Measurements from ENCODE around the gene TBPL2. TPM values are rescaled to one million over a fixed set of nuclear protein-coding genes. Genes with fewer than 3 reads are reported as not detected.

TBPL2 gene
- total RNA-seq, 6 experiments from 2014 or later = not detected

GRCh38 chr14:55433880-55434804 is 6.3 kb downstream of the TBPL2 start:
- no peak for DNase-seq
- Mint-ChIP-seq H3K36me3 (ENCODE audit: low read depth) (no peaks in the 10 kb centered on the region), H3K4me3 (no peak overlapping the region), H3K27ac (no peak overlapping the region), H3K27me3 (ENCODE audit: insufficient read depth) (peaks cover 2% of the 10 kb centered on the region), H3K9me3 (no peaks in the 10 kb centered on the region), H3K4me1 (ENCODE audit: low read depth) (peaks cover 4% of the 10 kb centered on the region; the same call in 1 of the 2 replicates)
- TF ChIP-seq CTCF (IDR thresholded peaks at IDR 0.05) = no peak

- DNase-seq = no peak
- Mint-ChIP-seq H3K4me3 (no peak overlapping the region), H3K36me3 (ENCODE audit: low read depth) (no peaks in the 10 kb centered on the region), H3K9me3 (no peaks in the 10 kb centered on the region), H3K27ac (no peak overlapping the region), H3K27me3 (ENCODE audit: insufficient read depth) (peaks cover 2% of the 10 kb centered on the region), H3K4me1 (ENCODE audit: low read depth) (peaks cover 5% of the 10 kb centered on the region; the same call in 1 of the 2 replicates)
- TF ChIP-seq CTCF (IDR thresholded peaks at IDR 0.05) = no peak
Measured at GRCh38 chr14:55432628-55433027, 7.8 kb downstream of the TBPL2 start.

GRCh38 chr14:55430024-55430690 is 10.3 kb downstream of the TBPL2 start:
- Mint-ChIP-seq H3K27me3 (ENCODE audit: insufficient read depth) (peaks cover 3% of the 10 kb centered on the region), H3K4me1 (ENCODE audit: low read depth) (peaks cover 10% of the 10 kb centered on the region; the same call in 1 of the 2 replicates), H3K4me3 (no peak overlapping the region), H3K36me3 (ENCODE audit: low read depth) (no peaks in the 10 kb centered on the region), H3K27ac (no peak overlapping the region), H3K9me3 (no peaks in the 10 kb centered on the region)
- TF ChIP-seq CTCF (IDR thresholded peaks at IDR 0.05) = peak; percentile 80
- DNase-seq = peak; percentile 73

GRCh38 chr14:55427439-55427838 is 13.0 kb downstream of the TBPL2 start:
- H3K9me3 Mint-ChIP-seq = no peaks in the 10 kb centered on the region
- no peak for TF ChIP-seq CTCF (IDR thresholded peaks at IDR 0.05)
- H3K4me1 Mint-ChIP-seq (ENCODE audit: low read depth) = peaks cover 10% of the 10 kb centered on the region; the same call in 1 of the 2 replicates
- no peak overlapping the region for H3K27ac Mint-ChIP-seq
- H3K4me3 Mint-ChIP-seq = no peak overlapping the region
- DNase-seq = no peak
- H3K27me3 Mint-ChIP-seq (ENCODE audit: insufficient read depth) = peaks cover 8% of the 10 kb centered on the region
- H3K36me3 Mint-ChIP-seq (ENCODE audit: low read depth) = no peaks in the 10 kb centered on the region

- H3K9me3 Mint-ChIP-seq = no peaks in the 10 kb centered on the region
- H3K4me1 Mint-ChIP-seq (ENCODE audit: low read depth) = peaks cover 10% of the 10 kb centered on the region; the same call in 1 of the 2 replicates
- no peak overlapping the region for H3K4me3 Mint-ChIP-seq
- no peak for DNase-seq
- no peak for TF ChIP-seq CTCF (IDR thresholded peaks at IDR 0.05)
- no peak overlapping the region for H3K27ac Mint-ChIP-seq
- H3K27me3 Mint-ChIP-seq (ENCODE audit: insufficient read depth) = peaks cover 8% of the 10 kb centered on the region
- H3K36me3 Mint-ChIP-seq (ENCODE audit: low read depth) = no peaks in the 10 kb centered on the region
Measured at GRCh38 chr14:55426891-55427290, 13.5 kb downstream of the TBPL2 start.

All from HFFc6 (cell line).